SK-N-SH (cell line): ENCODE measurements around the gene FAM222A. TPM values are rescaled to one million over a fixed set of nuclear protein-coding genes. Genes with fewer than 3 reads are reported as not detected.

Experiments
- CTCF ChIA-PET: fragments of 300-600, 350-600 bp; formaldehyde crosslinking; extraction: SDS; loops from one replicate; lab custom pipeline; 2021; lab: Yijun Ruan, JAX
- POLR2A ChIA-PET: fragments of 350-600 bp; sonication (Branson Sonifier 250); formaldehyde crosslinking; extraction: SDS; loops from one replicate; lab custom pipeline; 2020; ENCODE audit warnings: antibody characterized with exemption, inconsistent platforms; lab: Yijun Ruan, JAX
- DNase-seq: peaks from one replicate; pipeline ENCODE4 v3.0.0; 2012
- H2AFZ ChIP-seq: fragments of 200-600 bp; sonication (generic); 2 replicates; pipeline ENCODE4 v1.8.1; 2016; ENCODE audit warnings: antibody characterized with exemption, mild to moderate bottlenecking, low read depth
- H3F3A ChIP-seq: fragments of 200-600 bp; sonication (generic); replicated peaks from 2 replicates; pipeline ENCODE3; 2016; ENCODE audit warnings: antibody characterized with exemption, mild to moderate bottlenecking; ENCODE audit not compliant: insufficient read depth
- H3K27ac ChIP-seq, 2 experiments: fragments of 200-500 bp in 1 of 2; fragments of 200-600 bp in 1 of 2; sonication (Bioruptor generic) in 1 of 2; sonication (generic), shearing (Covaris generic) in 1 of 2; 2 replicates each; pipeline versions ENCODE4 v1.5.1 to v1.6.1; 2014 to 2016; ENCODE audit warnings: low read depth in 2 of 2, inconsistent platforms in 1 of 2, low read length in 1 of 2, mild to moderate bottlenecking in 1 of 2, mixed read lengths in 1 of 2
- H3K27me3 ChIP-seq: fragments of 200-600 bp; sonication (generic), shearing (Covaris generic); 2 replicates; pipeline ENCODE4 v1.6.1; 2016; ENCODE audit warnings: mixed run types; ENCODE audit not compliant: insufficient read depth
- H3K36me3 ChIP-seq, 2 experiments: fragments of 200-500 bp in 1 of 2; fragments of 200-600 bp in 1 of 2; sonication (Bioruptor generic) in 1 of 2; sonication (generic) in 1 of 2; replicated peaks in 1 of 2; 2 replicates each; pipeline versions ENCODE3 to v1.5.1; 2014 to 2016; ENCODE audit warnings: low read length in 1 of 2, mild to moderate bottlenecking in 1 of 2; ENCODE audit not compliant: insufficient read depth in 2 of 2, control insufficient read depth in 1 of 2
- H3K4me1 ChIP-seq, 2 experiments: fragments of 200-500 bp in 1 of 2; fragments of 200-600 bp in 1 of 2; sonication (Bioruptor generic) in 1 of 2; sonication (generic), shearing (Covaris generic) in 1 of 2; 2 replicates each; pipeline versions ENCODE4 v1.5.1 to v1.6.1; 2014 to 2016; ENCODE audit warnings: low read depth in 1 of 2, low read length in 1 of 2, mixed run types in 1 of 2; ENCODE audit not compliant: insufficient read depth in 2 of 2, control insufficient read depth in 1 of 2
- H3K4me2 ChIP-seq: fragments of 200-600 bp; sonication (generic), shearing (Covaris generic); 2 replicates; pipeline ENCODE4 v1.6.1; 2017; ENCODE audit warnings: mixed run types
- H3K4me3 ChIP-seq, 2 experiments: fragments of 200-500 bp in 1 of 2; fragments of 200-600 bp in 1 of 2; sonication (Bioruptor generic) in 1 of 2; sonication (generic), shearing (Covaris generic) in 1 of 2; 2 replicates each; pipeline versions ENCODE4 v1.5.1 to v1.8.1; 2014 to 2016; ENCODE audit warnings: low read depth in 2 of 2, inconsistent platforms in 1 of 2, low read length in 1 of 2, mild to moderate bottlenecking in 1 of 2, mixed read lengths in 1 of 2, moderate library complexity in 1 of 2
- H3K79me2 ChIP-seq: fragments of 200-600 bp; sonication (generic); 2 replicates; pipeline ENCODE4 v1.8.1; 2017; ENCODE audit warnings: mild to moderate bottlenecking; ENCODE audit not compliant: insufficient read depth
- H3K9ac ChIP-seq: fragments of 200-600 bp; sonication (generic); 2 replicates; pipeline ENCODE4 v1.6.1; 2017; ENCODE audit warnings: mixed run types
- H3K9me2 ChIP-seq: fragments of 200-600 bp; sonication (generic); 2 replicates; pipeline ENCODE4 v1.6.1; 2017; ENCODE audit warnings: mixed run types
- H3K9me3 ChIP-seq: fragments of 200-600 bp; sonication (generic); 2 replicates; pipeline ENCODE4 v1.6.1; 2017; ENCODE audit warnings: mixed run types, mild to moderate bottlenecking, moderate library complexity
- H4K20me1 ChIP-seq: fragments of 200-600 bp; sonication (generic); 2 replicates; pipeline ENCODE4 v1.6.1; 2017; ENCODE audit warnings: mild to moderate bottlenecking, mixed run types; ENCODE audit not compliant: insufficient read depth
- CTCF ChIP-seq: fragments of 200-600 bp; sonication (generic); IDR thresholded peaks from 2 replicates; pipeline ENCODE4 v1.6.1; 2017; ENCODE audit warnings: antibody characterized with exemption, mild to moderate bottlenecking, moderate library complexity
- EP300 ChIP-seq, 2 experiments: IDR thresholded peaks; 2 replicates each; pipeline versions ENCODE4 v1.4.0 to v1.6.1; 2012; ENCODE audit warnings: borderline replicate concordance in 1 of 2, low read depth in 1 of 2, low read length in 1 of 2
- FOXJ3 ChIP-seq: sonication (generic); formaldehyde crosslinking; IDR thresholded peaks from 2 replicates; pipeline ENCODE4 v1.5.1; 2020; ENCODE audit warnings: mild to moderate bottlenecking, missing genetic modification reagents
- JUND ChIP-seq: IDR thresholded peaks from 2 replicates; pipeline ENCODE4 v1.4.0; 2012
- MXI1 ChIP-seq: IDR thresholded peaks from 2 replicates; pipeline ENCODE4 v1.6.1; 2012; ENCODE audit warnings: mild to moderate bottlenecking, low read depth, low read length, improper control_type of control experiment
- RAD21 ChIP-seq: IDR thresholded peaks from 2 replicates; pipeline ENCODE4 v1.6.1; 2012; ENCODE audit warnings: mild to moderate bottlenecking, low read length
- RCOR1 ChIP-seq: fragments of 150-350 bp; IDR thresholded peaks from 2 replicates; pipeline ENCODE4 v1.6.1; 2017; ENCODE audit warnings: antibody characterized with exemption, low read length
- REST ChIP-seq: IDR thresholded peaks from 2 replicates; pipeline ENCODE4 v1.6.1; 2012; ENCODE audit warnings: mild to moderate bottlenecking, low read depth, low read length, moderate library complexity
- TAF1 ChIP-seq: IDR thresholded peaks from 2 replicates; pipeline ENCODE4 v1.6.1; 2012; ENCODE audit warnings: low read depth, mild to moderate bottlenecking, low read length, moderate library complexity, borderline replicate concordance
- TEAD4 ChIP-seq: IDR thresholded peaks from 2 replicates; pipeline ENCODE4 v1.4.0; 2012; ENCODE audit warnings: mild to moderate bottlenecking, borderline replicate concordance; ENCODE audit not compliant: insufficient read depth
- USF1 ChIP-seq: IDR thresholded peaks from 2 replicates; pipeline ENCODE4 v1.4.0; 2012; ENCODE audit warnings: low read depth, borderline replicate concordance
- WGBS: methylation state at CpG from one replicate; pipeline ENCODE4 v1.1.6; 2017; ENCODE audit warnings: low lambda C conversion rate; 5-methylcytosine and 5-hydroxymethylcytosine counted together
- polyA plus RNA-seq, 3 experiments: library from polyadenylated mRNA; depleted of rRNA; stranded (reverse); fragments of >200 nt; gene quantifications; 2 replicates each; pipeline ENCODE4 v1.2.3, GENCODE V29; 2012

FAM222A gene
- polyA plus RNA-seq, 1 of the 3 experiments (the other 2 are of a cell fraction): 1.6 TPM

- TF ChIP-seq REST (no peak), FOXJ3 (CRISPR knock-in tag) (no peak), JUND (no peak), EP300 (IDR thresholded peaks at IDR 0.05; ENCODE audit: borderline replicate concordance in 1 of 2, low read depth in 1 of 2, low read length in 1 of 2) (no peak), RAD21 (no peak)
These were observed 1.9 kb downstream of the FAM222A start (continued) for GRCh38 chr12:109715310-109716091.

- ChIA-PET POLR2A (interaction anchor here (0.9 to 8.9 kb wide), 7 partner anchors 9 to 109 kb away, joined by 3 to 82 read pairs (median 7); no protein-coding TSS in a partner anchor), CTCF (interaction anchor here (0.7 to 7.5 kb wide), 13 partner anchors 15 to 199 kb away, joined by 3 to 175 read pairs (median 6); partner anchors contain the start of genes MMAB and MVK)
- Histone ChIP-seq H3K27me3 (no peaks in the 10 kb centered on the region; the same call in none of the 2 replicates), H3K27ac (peak overlapping the region in 1 of 2 experiments; percentile 92; a peak in 2 of 4 replicates), H3F3A (no peaks in the 10 kb centered on the region), H3K9ac (no peak overlapping the region), H3K36me3 (no peaks in the 10 kb centered on the region), H4K20me1 (peaks cover 8% of the 10 kb centered on the region; the same call in 1 of the 2 replicates), H2AFZ (no peak overlapping the region), H3K4me1 (peaks cover 0 to 57% of the 10 kb centered on the region in 2 experiments; a peak in 2 of 4 replicates), H3K9me3 (no peaks in the 10 kb centered on the region), H3K4me2 (no peak overlapping the region), H3K9me2 (no peaks in the 10 kb centered on the region), H3K4me3 (peak overlapping the region in 1 of 2 experiments; percentile 62; a peak in 2 of 4 replicates), H3K79me2 (no peaks in the 10 kb centered on the region)
- WGBS: 59% methylated on average over 8 of the region's 9 CpGs
- TF ChIP-seq USF1 (no peak), TEAD4 (no peak), RAD21 (no peak), REST (no peak), EP300 (IDR thresholded peaks at IDR 0.05; ENCODE audit: borderline replicate concordance in 1 of 2, low read depth in 1 of 2, low read length in 1 of 2) (peak in 1 of 2 experiments; percentile 25; a peak in 1 of 4 replicates), MXI1 (peak; percentile 49; the same call in 1 of the 2 replicates), TAF1 (no peak), RCOR1 (no peak), CTCF (no peak)
- no peak for DNase-seq
These were observed 2.5 kb downstream of the FAM222A start for GRCh38 chr12:109716092-109716479.
